HK-2 (cell line): ENCODE results near the gene KLK10.

Source experiments
- DNase-seq: peaks from one replicate; pipeline ENCODE4 v3.0.0-alpha.2; 2018; ENCODE audit not compliant: unreplicated experiment

Gene KLK10

GRCh38 chr19:51026554-51026831, 7.0 kb upstream of the KLK10 start, which contains the start of gene KLK11:
Gene KLK11, minus strand, starts transcription at chr19:51026616. Its CDS starts 985 bp downstream, at chr19:51025631.
- no peak for DNase-seq

- no peak for DNase-seq
Observed at GRCh38 chr19:51025809-51026553, 6.5 kb upstream of the KLK10 start.

- DNase-seq, result no peak
Observed at GRCh38 chr19:51025401-51025800, 5.9 kb upstream of the KLK10 start.

GRCh38 chr19:51024924-51025323, 5.4 kb upstream of the KLK10 start:
- no peak for DNase-seq

GRCh38 chr19:51023946-51024345, 4.4 kb upstream of the KLK10 start:
- DNase-seq, result no peak

- no peak for DNase-seq
Observed at GRCh38 chr19:51022526-51022925, 3.0 kb upstream of the KLK10 start.

GRCh38 chr19:51020988-51021651, 1.6 kb upstream of the KLK10 start:
- no peak for DNase-seq

- peak; percentile 6 for DNase-seq
Observed at GRCh38 chr19:51018745-51019543, 565 bp downstream of the KLK10 start.

- DNase-seq, result peak; percentile 44
Observed at GRCh38 chr19:51016798-51017683, 2.5 kb downstream of the KLK10 start.

- DNase-seq, result no peak
Observed at GRCh38 chr19:51015691-51016267, 3.7 kb downstream of the KLK10 start.

- DNase-seq, result no peak
Observed at GRCh38 chr19:51014242-51014641, 5.3 kb downstream of the KLK10 start.

- DNase-seq, result peak; percentile 5
Observed at GRCh38 chr19:51012661-51013190, 6.8 kb downstream of the KLK10 start.

- no peak for DNase-seq
Observed at GRCh38 chr19:51010066-51010795, 9.3 kb downstream of the KLK10 start.

GRCh38 chr19:51009061-51009891, 10.2 kb downstream of the KLK10 start:
- DNase-seq, result no peak

GRCh38 chr19:51007488-51007887, 12.0 kb downstream of the KLK10 start:
- no peak for DNase-seq

GRCh38 chr19:51006406-51006805, 13.1 kb downstream of the KLK10 start:
- DNase-seq, result no peak

GRCh38 chr19:51005248-51005647, 14.3 kb downstream of the KLK10 start:
- DNase-seq, result no peak

- DNase-seq, result no peak
Observed at GRCh38 chr19:51003316-51003715, 16.2 kb downstream of the KLK10 start.

- no peak for DNase-seq
Observed at GRCh38 chr19:51002542-51003311, 16.8 kb downstream of the KLK10 start.
